ENCODE measurements around the gene NR2F2.
A peak's percentile ranks its signal among the peaks of the same experiment; 100 is the strongest.

The NR2F2 gene

DNA sequence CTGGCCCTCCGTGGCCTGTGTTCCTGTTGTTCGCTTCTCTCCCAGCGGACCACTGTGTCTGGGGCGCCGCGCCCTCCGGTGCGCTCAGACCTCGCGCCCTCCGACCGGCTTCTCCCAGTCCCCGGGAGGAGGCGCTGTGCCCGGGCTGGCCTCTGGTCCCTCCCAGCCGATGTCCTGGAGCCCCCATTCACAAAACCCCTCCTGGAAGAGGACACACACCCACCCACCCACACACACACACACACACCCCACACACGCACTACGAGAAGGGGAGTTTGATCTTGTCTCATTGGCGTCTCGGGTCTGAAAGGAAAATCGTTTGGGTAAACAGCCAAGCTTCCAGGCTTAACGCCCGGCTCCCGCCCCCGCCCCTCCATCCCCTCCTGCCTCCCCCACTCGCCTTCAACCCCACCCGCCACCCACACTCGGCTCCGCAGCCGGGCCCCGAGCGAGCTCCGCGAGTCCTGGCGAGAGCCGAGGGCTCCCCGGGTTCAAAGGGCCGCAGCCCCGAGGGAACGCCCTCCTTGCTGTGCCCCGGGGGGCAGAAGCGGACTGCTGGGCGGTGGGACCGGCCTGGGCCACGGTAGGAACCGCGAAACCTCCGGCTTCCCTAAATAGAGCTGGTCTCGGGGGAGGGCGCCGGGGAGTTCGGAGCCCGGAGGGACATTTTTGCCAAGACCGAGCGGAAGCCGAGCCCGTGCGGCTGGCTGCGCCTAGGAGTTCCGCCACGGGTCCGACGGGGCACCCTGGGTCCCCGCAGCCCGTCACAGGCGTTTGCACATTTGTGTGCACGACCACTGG lies 23.6 kb downstream of the NR2F2 start:
- no peak for DNase-seq (ENCODE audit: low read depth in 2 of 2)

DNA sequence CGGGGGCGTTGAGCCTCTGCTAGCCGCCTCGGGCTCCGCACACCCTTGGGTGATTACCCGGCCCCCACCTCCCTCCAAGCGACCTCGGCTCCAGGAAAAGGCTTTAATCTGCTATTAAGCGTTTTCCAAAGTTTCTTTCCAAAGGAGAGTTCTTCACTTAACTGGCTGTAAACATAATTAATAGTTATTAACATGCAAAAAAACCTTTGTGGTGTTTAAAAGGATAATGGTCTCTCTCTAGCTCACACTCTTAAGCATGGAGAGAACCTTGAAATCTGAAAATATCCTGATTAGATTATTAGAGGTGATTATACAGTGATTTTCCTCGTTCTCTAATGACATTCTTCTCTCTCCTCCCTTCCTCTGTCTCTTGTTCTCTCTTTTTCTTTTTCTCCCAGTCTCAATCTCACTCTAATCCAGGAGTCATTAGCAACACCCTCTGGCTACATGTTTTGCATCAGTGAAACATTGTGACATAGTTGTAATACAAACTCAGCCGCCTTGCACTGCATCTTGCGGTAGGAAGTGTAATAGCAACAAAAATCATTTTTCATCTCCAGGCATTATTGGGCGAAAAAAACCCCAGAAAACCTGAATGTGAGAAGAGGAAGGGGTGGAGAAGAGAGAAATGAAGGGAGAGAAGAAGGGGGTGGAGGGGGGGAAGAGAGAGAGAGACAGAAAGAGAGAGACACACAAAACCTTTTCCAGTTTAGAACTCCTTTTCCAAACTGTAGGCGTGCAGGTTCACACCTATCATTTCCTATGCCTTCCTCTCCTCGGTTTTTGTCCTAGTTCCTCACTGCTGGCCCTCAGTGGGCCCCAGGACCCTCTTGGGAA lies 24.4 kb downstream of the NR2F2 start:
- DNase-seq (ENCODE audit: low read depth in 2 of 2): no peak

GRCh38 chr15:96355568-96356187 lies 25.2 kb downstream of the NR2F2 start:
- DNase-seq (ENCODE audit: low read depth in 2 of 2): no peak

DNA sequence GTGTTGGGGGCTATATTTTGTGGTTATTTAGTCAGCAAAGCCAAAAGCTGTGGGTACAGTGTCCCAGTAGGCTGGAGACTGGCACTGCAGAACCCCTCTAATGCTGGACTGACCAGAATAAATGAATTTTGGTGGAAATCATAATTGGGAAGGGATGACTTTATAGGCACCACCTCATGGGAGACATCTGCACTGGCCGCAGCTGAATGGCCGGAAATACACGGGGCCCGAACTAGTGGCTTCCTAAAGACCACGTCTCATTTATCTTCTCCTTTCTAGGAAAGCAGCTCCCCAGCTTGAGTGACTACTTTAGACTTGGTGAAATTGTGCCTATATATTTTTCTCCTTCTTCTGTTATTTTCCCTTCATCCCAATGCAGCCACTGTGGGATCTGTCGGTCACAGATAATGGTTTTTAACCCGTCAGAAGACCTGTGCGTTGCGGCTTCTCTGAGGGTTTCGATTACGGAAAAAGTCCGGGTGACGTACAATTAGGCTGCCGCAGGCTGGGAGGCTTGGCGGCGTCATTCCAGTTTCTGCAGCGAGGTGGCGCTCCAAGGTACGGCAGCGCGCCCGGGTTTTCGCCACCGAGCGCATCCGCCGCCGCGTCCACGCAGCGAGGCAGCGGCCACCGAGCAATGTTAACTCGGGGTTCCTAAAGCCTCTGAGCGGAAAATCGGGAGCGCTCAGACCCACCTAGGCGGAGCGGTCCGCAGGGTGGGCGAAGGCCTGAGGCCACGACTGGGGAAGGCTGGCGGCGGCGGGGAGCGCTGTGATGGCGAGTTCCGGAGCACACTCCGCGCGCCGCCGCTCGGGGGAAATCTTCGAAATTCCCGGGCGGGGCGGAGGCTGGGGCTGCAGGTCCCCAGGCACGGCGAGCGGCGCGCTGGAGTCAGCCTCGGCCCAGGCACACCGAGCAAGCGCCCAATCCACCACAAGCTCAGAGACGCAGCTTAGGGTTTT lies 26.3 kb downstream of the NR2F2 start:
- DNase-seq (ENCODE audit: low read depth in 2 of 2): peak; percentile 14 to 32

DNA sequence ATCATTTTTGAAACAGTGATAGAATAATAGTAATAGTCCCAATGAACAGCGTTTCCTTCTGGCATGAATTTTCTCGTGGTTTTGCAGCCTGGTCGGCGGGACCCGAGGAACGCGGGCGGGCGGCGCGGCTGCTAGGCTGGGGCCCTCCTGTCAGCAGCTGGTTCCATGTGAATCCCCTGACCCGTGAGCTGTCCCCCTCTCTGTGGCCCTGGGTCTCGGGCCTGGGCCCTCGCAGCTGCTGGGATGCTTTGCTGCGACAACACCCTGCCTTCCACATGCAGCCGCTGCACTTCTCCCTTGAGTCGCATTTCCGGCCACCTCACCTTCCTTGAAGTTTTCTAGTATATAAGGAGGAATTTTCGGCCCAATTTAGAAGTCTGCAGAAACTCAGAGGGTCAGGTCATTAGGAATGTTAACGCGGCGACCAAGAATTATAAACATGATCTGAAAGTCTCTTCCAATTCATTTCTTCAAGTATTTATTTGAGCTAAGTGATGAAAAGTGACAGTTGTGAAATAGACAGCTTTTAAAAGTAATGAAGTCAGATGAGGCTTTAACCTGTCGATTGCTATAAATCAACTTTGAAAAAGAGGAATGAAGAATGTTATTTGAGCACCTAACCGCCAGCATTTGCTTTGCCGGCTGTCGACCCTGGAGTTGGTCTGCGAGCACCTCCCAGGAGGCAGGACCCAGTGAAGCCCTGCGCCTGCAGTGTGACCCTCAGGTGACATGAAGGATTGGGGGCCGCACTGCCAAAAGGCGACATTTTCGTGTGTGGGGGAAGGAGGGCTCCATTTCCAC lies 27.7 kb downstream of the NR2F2 start:
- no peak for DNase-seq (ENCODE audit: low read depth in 2 of 2)

DNA sequence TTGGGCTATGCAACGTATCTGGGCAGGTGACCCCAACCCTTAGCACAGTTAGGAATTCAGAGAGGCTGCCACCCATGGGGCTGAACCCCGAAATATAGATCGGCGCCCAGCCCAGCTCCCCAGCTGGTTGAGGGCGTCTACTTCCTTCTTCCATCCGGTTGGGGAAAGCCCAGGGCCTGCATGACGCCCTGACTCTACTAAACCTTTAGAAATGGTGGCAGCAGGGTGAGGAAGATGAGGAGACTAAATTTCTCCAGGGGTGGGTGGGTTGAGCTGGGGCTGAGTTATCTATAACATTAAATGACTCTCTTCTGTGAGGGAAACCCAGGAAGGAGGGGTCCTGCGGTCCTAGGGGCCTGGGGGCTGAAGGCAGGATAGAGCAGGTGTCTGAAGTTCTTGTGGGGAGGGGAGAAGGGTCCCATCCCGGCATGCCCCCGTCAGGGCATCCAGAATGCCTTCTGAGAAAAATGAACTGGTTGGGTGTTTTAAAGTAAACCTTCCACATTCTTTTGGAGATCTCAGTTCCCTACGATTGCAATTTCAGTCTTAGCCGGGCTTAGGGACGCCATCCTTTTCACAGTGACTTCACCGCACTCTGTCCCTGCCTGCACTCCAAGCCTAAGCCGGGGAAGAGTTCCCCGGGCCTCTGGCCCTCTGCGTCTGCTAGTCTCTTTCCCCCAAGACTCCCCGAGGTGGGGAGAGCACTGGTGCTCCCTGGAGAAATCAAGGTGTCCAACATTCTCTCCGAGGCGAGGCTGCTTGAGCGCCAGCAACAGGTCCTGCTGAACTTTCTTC lies 28.5 kb downstream of the NR2F2 start:
- DNase-seq (ENCODE audit: low read depth in 2 of 2): no peak

DNA sequence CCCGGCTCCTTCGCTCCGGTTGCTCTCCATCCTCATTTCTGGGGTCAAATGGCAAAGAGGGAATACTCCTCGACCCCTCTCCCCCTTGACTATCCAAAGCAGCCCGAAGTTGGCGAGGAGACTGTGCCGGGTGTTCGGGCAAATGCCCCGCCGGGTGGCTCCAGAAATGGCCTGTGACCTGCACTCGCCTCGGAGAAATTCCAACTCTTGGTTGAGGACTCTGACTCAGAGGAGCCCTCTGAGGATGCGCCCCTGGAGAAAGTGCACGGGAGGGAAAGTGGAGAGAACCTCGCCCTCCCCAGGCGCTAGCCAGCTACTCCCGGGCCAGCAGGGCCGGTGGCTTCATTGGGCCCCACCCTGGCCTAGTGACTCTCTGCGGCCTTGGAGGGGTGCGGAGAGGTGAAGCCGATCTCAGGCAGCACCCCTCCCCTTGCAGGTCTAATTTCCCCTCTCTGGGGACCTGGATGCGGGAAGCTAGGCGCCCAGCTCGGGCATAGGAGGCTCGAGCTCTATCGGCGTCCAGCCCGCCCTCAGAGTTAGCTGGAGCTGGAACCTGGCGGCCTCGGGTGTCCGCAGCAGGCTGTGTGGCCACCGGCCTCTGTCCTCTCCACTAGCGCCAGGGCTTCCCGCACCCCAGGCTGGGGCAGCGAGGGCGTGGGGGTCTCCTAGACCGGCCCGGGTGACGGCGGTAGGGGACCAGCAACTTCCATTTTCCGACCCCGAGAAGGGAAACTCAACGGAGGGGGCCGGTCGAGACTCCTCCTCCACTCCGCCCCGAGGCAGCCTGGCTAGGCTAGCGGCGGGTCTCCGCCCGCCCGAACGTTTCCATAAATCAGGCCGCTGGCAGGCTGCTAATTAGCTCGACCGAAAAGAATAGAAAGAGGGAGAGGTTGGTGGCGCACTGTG lies 29.4 kb downstream of the NR2F2 start:
- DNase-seq (ENCODE audit: low read depth in 2 of 2): no peak

- DNase-seq (ENCODE audit: low read depth in 2 of 2): no peak
Measured at GRCh38 chr15:96360581-96361308, 30.2 kb downstream of the NR2F2 start.

DNA sequence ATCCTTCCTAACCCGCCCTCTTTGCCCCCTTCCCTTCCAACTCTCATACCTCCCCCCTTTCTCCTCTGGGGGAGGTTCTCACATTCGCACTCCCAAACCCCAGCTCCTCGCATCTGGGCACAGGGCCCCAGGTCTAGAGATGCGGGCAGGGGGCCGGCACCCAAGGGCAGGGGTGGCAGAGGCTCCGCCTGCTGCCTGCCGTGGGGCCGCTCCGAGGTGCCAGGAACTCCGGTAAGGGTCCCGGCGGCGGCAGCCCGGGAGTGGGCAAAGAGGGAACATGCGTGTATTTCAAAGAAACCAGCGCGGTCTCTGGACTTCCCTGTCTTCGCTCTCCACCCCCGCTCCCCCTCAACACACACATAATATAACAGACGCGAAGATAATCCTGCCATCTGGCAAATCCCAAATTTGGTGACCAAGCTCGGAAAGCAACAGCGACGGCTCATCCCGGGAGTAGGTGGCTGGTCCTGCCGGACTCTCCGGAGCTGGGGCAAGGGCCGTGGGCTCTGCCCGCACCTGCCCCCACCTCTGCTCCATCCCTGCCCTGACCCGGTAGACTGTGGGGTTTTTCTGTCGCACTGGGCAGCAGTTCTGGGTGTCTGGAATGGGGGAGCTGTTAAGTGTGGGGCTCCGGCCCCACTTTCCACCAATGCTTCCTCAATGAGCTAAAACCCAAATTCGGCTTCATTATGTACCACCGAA lies 31.0 kb downstream of the NR2F2 start:
- DNase-seq (ENCODE audit: low read depth in 2 of 2): no peak

- no peak for DNase-seq (ENCODE audit: low read depth in 2 of 2)
Measured at GRCh38 chr15:96362011-96362754, 31.7 kb downstream of the NR2F2 start.

- no peak for DNase-seq (ENCODE audit: low read depth in 2 of 2)
Measured at GRCh38 chr15:96362755-96363651, 32.5 kb downstream of the NR2F2 start.

GRCh38 chr15:96363707-96364106 lies 33.2 kb downstream of the NR2F2 start:
- no peak for DNase-seq (ENCODE audit: low read depth in 2 of 2)

- DNase-seq (ENCODE audit: low read depth in 2 of 2): no peak
Measured at GRCh38 chr15:96365781-96366525, 35.5 kb downstream of the NR2F2 start.

- no peak for DNase-seq (ENCODE audit: low read depth in 2 of 2)
Measured at GRCh38 chr15:96366526-96366877, 36.0 kb downstream of the NR2F2 start.

Measured in stimulated activated CD8-positive, alpha-beta memory T cell treated with anti-CD3 and anti-CD28 coated beads, Interleukin-2, amount 100 ng/mL, for 1 hour (primary cell).